GM19099 (cell line): ENCODE data around the gene INPP5D.

ENCODE experiments used
- POLR2A ChIP-seq: IDR thresholded peaks from 3 replicates; pipeline ENCODE4 v1.6.1; 2011; ENCODE audit warnings: low read depth; ENCODE audit not compliant: insufficient read length; ENCODE audit errors: extremely low read depth

The INPP5D gene

GRCh38 chr2:233236820-233237589 is 176.9 kb downstream of the INPP5D start:
- no peak for TF ChIP-seq POLR2A

GRCh38 chr2:233240897-233241296 is 180.8 kb downstream of the INPP5D start:
- TF ChIP-seq POLR2A = no peak

- TF ChIP-seq POLR2A = no peak
These were observed 181.7 kb downstream of the INPP5D start for GRCh38 chr2:233241803-233242202.

GRCh38 chr2:233242231-233242927 is 182.2 kb downstream of the INPP5D start:
- TF ChIP-seq POLR2A = no peak

- TF ChIP-seq POLR2A = no peak
These were observed 183.2 kb downstream of the INPP5D start for GRCh38 chr2:233243348-233243747.

GRCh38 chr2:233244818-233245217 is 184.7 kb downstream of the INPP5D start:
- no peak for TF ChIP-seq POLR2A

- no peak for TF ChIP-seq POLR2A
These were observed 185.3 kb downstream of the INPP5D start for GRCh38 chr2:233245406-233245805.

- no peak for TF ChIP-seq POLR2A
These were observed 187.0 kb downstream of the INPP5D start for GRCh38 chr2:233247116-233247515.

GRCh38 chr2:233247744-233248143 is 187.6 kb downstream of the INPP5D start:
- no peak for TF ChIP-seq POLR2A

- TF ChIP-seq POLR2A = no peak
These were observed 188.9 kb downstream of the INPP5D start for GRCh38 chr2:233248999-233249398.

- TF ChIP-seq POLR2A = no peak
These were observed 190.4 kb downstream of the INPP5D start for GRCh38 chr2:233250568-233250967.

- TF ChIP-seq POLR2A = no peak
These were observed 190.8 kb downstream of the INPP5D start for GRCh38 chr2:233250985-233251305.

- peak; percentile 92 for TF ChIP-seq POLR2A
These were observed 191.4 kb downstream of the INPP5D start, which contains the start of gene ATG16L1 for GRCh38 chr2:233251306-233252116. Gene ATG16L1 (plus strand): TSS chr2:233251673. CDS start chr2:233251828, 155 bp downstream.

- no peak for TF ChIP-seq POLR2A
These were observed 192.1 kb downstream of the INPP5D start for GRCh38 chr2:233252227-233252626.

- TF ChIP-seq POLR2A = no peak
These were observed 195.0 kb downstream of the INPP5D start for GRCh38 chr2:233255151-233255550.

- TF ChIP-seq POLR2A = no peak
These were observed 195.9 kb downstream of the INPP5D start for GRCh38 chr2:233256048-233256447.
